B cell (primary cell): ENCODE measurements around the gene FAM229A.

ENCODE experiments used
- EZH2 ChIP-seq: IDR thresholded peaks from 2 replicates; pipeline ENCODE4 v1.6.1; 2012; ENCODE audit warnings: borderline replicate concordance, low read depth, mild to moderate bottlenecking, moderate library complexity, low read length; ENCODE audit not compliant: insufficient read depth, poor library complexity, severe bottlenecking
- TF ChIP-seq, protein P1 (sequence below): fragments of 200-600 bp; IDR thresholded peaks from one replicate; pipeline ENCODE4 v1.8.0; 2022; ENCODE audit warnings: antibody characterized with exemption, mild to moderate bottlenecking

DNA sequence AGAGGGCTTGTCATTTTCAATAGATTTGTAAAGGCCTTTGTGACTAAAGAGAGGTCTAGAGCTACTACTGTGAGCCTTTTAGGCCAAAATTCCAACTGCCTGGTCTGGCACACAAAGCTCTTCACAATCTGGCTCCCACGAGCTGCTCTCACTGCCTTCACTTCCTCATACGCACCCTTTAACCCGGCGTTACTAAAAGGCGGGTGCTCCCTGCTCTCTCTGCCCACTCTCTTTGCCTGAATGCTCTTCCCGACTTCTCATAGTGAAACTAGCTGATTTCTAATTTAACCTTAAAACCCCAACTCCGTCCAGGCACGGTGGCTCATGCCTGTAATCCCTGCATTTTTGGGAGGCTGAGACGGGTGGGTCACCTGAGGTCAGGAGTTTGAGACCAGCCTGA is 17.8 kb upstream of the FAM229A start:
- TF ChIP-seq, protein P1, sequence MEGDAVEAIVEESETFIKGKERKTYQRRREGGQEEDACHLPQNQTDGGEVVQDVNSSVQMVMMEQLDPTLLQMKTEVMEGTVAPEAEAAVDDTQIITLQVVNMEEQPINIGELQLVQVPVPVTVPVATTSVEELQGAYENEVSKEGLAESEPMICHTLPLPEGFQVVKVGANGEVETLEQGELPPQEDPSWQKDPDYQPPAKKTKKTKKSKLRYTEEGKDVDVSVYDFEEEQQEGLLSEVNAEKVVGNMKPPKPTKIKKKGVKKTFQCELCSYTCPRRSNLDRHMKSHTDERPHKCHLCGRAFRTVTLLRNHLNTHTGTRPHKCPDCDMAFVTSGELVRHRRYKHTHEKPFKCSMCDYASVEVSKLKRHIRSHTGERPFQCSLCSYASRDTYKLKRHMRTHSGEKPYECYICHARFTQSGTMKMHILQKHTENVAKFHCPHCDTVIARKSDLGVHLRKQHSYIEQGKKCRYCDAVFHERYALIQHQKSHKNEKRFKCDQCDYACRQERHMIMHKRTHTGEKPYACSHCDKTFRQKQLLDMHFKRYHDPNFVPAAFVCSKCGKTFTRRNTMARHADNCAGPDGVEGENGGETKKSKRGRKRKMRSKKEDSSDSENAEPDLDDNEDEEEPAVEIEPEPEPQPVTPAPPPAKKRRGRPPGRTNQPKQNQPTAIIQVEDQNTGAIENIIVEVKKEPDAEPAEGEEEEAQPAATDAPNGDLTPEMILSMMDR = no peak
- TF ChIP-seq EZH2 = no peak
